Measurements from ENCODE around the gene MCMBP.
"Not testable (repeated sequence)": the region's sequence is repeated elsewhere in the genome, so short reads cannot be mapped to it uniquely, and the experiment has no call there.

GRCh38 chr10:119889201-119889600, 16.6 kb upstream of the MCMBP start:
- not testable (repeated sequence) for TF ChIP-seq CTCF, POLR2A (IDR thresholded peaks at IDR 0.05)
